ENCODE measurements around the gene PTPRS.
"Not testable (repeated sequence)": the region's sequence is repeated elsewhere in the genome, so short reads cannot be mapped to it uniquely, and the experiment has no call there.

PTPRS gene

GRCh38 chr19:5333581-5334365 is 6.8 kb downstream of the PTPRS start:
- DNase-seq (ENCODE audit: low spot score), result no peak

GRCh38 chr19:5332501-5332900 is 8.1 kb downstream of the PTPRS start:
- no peak for DNase-seq (ENCODE audit: low spot score)

- no peak for DNase-seq (ENCODE audit: low spot score)
Measured at GRCh38 chr19:5331790-5332189, 8.8 kb downstream of the PTPRS start.

GRCh38 chr19:5330307-5330720 is 10.3 kb downstream of the PTPRS start:
- no peak for DNase-seq (ENCODE audit: low spot score)

- DNase-seq (ENCODE audit: low spot score), result no peak
Measured at GRCh38 chr19:5329141-5329540, 11.5 kb downstream of the PTPRS start.

GRCh38 chr19:5328407-5328806 is 12.2 kb downstream of the PTPRS start:
- DNase-seq (ENCODE audit: low spot score), result not testable (repeated sequence)

GRCh38 chr19:5326986-5327623 is 13.5 kb downstream of the PTPRS start:
- DNase-seq (ENCODE audit: low spot score), result no peak

- DNase-seq (ENCODE audit: low spot score), result no peak
Measured at GRCh38 chr19:5326545-5326944, 14.1 kb downstream of the PTPRS start.

GRCh38 chr19:5324947-5325346 is 15.7 kb downstream of the PTPRS start:
- DNase-seq (ENCODE audit: low spot score), result no peak

- no peak for DNase-seq (ENCODE audit: low spot score)
Measured at GRCh38 chr19:5323475-5323811, 17.2 kb downstream of the PTPRS start.

GRCh38 chr19:5321851-5322681 is 18.5 kb downstream of the PTPRS start:
- DNase-seq (ENCODE audit: low spot score), result no peak

GRCh38 chr19:5321066-5321642 is 19.5 kb downstream of the PTPRS start:
- DNase-seq (ENCODE audit: low spot score), result no peak

GRCh38 chr19:5319516-5319915 is 21.1 kb downstream of the PTPRS start:
- no peak for DNase-seq (ENCODE audit: low spot score)

- no peak for DNase-seq (ENCODE audit: low spot score)
Measured at GRCh38 chr19:5318306-5318705, 22.3 kb downstream of the PTPRS start.

- DNase-seq (ENCODE audit: low spot score), result no peak
Measured at GRCh38 chr19:5317321-5317720, 23.3 kb downstream of the PTPRS start.

GRCh38 chr19:5316138-5316537 is 24.5 kb downstream of the PTPRS start:
- no peak for DNase-seq (ENCODE audit: low spot score)

- no peak for DNase-seq (ENCODE audit: low spot score)
Measured at GRCh38 chr19:5314907-5315298, 25.7 kb downstream of the PTPRS start.

- no peak for DNase-seq (ENCODE audit: low spot score)
Measured at GRCh38 chr19:5314012-5314906, 26.4 kb downstream of the PTPRS start.

GRCh38 chr19:5313307-5313706 is 27.3 kb downstream of the PTPRS start:
- no peak for DNase-seq (ENCODE audit: low spot score)

- no peak for DNase-seq (ENCODE audit: low spot score)
Measured at GRCh38 chr19:5312058-5312457, 28.6 kb downstream of the PTPRS start.

GRCh38 chr19:5309438-5310204 is 31.0 kb downstream of the PTPRS start:
- no peak for DNase-seq (ENCODE audit: low spot score)
